CMK (cell line): Measurements from ENCODE around the gene FBXW12.

ENCODE experiments used
- DNase-seq: peaks from one replicate; pipeline ENCODE4 v3.0.0-alpha.2; 2010; ENCODE audit warnings: low read depth

The FBXW12 gene

GRCh38 chr3:48407542-48408099, 35.6 kb downstream of the FBXW12 start:
- no peak for DNase-seq

GRCh38 chr3:48408823-48409281, 36.8 kb downstream of the FBXW12 start:
- no peak for DNase-seq

DNA sequence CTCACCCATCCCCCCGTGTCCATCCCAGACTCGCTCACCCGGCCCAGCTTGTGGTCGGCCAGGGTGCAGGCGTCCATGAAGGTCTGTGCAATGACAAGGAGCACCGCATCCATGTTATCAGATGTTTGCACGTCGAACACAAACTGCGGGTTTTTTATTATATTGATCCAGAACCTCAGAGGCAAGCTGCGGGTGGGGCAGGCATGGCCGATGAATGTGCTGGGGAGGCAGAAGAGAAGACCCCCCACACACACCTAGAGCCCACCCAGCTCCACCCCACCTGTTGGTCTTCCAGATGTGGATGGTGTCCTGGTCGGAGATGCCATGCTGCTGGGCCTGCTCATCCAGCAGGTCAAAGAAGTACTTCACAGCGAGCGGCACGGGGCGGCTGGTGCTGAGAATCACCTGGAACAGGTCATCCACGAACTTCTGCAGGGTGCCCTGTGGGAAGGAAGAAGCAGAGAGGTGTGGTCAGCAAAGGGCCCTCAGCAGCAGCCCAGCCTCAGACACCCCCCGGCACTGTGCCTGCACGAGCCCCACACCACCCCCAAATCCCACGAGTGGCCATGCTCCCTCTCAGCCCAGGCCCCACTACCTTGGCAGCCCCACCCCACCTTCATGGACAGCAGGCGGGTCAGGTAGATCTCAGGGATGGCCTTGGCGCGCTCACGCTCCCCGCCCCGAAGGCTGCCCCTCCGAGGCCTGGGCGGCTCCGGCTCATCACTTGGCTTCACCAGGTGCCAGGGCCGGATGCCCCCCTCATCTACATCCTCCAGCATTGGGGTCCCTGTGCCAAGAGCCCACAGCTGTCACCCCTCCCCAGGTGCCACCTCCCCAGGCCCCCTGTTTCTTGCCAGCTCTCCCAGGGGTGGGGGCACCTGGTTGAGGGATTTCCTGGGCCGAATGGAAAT, 37.5 kb downstream of the FBXW12 start:
- no peak for DNase-seq

GRCh38 chr3:48410205-48411040, 38.4 kb downstream of the FBXW12 start:
- DNase-seq: no peak

GRCh38 chr3:48411041-48411588, 39.1 kb downstream of the FBXW12 start:
- DNase-seq: no peak

DNA sequence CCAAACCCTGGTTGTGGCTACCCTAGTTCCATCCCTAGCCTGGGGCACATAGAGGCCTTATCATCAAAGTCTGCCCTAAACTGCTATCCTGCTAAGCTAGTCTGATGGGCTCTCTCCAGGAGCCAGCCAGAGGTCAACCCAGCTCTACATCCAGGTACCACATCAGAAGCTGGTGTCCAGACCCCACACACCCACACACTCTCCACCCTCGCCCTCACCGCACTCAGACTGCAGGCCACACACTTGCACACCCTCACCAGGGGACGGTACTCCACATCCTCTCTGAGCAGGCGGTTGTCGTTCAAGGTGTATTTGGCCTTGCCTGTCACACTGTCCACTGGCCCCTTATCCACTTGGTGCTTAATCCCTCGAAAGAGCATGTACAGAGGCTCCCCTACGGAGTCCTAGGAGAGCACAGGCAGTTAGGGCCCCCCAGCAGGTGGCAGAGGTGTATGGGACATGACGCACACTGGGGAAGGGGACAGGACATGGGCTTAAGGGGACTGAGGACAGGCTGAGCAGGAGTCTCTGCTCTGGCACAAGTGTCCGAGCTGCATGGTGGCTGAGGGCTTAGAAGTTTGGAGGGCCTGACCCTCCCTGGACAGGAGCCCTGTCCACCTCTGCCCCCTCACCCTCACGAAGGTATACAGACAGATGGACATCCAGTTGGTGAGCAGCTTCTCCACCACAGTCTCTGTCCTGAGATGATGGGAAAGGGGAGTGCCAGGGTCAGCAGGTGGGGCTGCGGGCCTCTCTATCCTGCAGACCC, 39.8 kb downstream of the FBXW12 start:
- no peak for DNase-seq

GRCh38 chr3:48412375-48413001, 40.5 kb downstream of the FBXW12 start:
- DNase-seq: no peak

GRCh38 chr3:48413086-48413485, 41.1 kb downstream of the FBXW12 start:
- no peak for DNase-seq

DNA sequence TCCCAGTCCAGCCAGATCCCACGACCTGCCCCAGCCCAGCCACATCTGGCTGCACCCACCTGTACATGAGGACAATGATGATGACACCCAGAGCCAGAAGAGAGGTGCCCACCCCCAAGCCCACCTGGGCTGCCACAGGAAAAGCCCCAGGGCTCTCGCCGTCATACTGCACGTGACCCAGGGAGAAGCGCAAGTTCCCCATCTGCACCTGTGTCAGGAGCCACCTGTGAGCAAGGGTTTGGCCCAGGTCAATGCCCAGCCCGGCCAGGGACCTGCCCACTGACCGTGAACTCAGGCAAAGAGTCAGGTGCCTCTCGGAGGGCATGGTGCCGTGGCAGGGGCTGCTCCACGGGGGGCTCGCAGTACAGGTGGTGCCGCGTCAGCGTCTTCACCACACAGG, 41.6 kb downstream of the FBXW12 start:
- no peak for DNase-seq

DNA sequence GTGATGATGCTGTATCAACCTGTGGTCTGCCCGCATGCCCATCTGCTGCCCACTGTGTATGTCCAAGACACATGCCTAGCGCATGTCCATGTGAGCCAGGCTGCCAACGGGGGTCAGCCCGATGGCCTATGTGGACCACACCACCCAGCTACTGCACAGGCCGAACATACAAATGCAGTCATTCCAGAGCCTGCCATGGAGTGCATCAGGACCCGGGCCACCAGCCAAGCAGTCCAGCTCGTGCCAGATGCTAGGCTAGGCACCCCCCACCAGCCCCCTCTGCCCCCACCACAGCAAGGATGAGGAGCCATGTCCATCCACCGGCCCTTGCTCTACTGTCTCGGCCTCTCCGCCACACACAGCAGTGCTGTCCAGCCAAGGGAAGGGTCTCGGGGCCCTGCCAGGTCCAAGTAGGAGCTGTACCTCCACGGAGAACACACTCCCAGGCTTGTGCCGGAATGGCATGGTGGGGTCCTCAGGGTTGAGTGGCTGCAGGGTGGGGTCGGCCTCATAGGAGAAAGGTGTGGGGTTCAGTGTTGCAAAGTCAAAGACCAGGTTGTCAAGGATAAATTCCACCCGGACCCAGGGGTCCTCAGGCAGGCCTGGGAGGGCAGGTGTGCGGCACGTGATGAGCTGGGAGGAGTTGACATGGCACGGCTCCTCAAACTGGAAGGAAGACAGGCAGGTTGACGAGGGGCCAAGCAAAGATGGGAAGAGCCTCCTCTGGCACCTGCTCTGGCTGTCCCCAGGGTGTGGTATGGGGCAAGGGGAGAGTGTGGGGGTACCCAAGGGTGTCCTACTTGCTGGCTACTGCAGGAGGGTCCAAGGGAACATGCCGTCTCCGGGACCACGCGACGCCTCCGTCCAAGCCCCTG, 42.6 kb downstream of the FBXW12 start:
- DNase-seq: no peak

GRCh38 chr3:48415251-48415953, 43.4 kb downstream of the FBXW12 start:
- no peak for DNase-seq

DNA sequence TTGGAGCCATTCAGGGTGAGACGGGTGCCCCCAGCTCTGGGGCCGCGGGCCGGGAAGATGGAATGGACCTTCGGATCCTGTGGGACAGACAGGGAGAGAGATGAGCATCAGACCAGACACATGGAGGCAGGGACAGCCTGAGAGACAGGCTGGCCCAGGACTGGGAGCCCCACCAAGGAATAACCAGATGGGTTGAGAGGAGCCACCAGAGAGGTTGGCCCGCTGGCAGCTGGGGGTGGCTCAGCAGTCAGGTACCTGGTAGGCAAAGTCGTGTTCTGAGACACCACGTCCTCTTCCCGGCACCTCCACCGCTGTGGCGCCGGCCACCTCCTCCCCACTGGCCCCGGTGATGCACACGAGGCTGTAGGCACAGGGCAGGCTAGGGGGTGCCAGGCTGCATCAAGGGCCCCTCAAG, 44.1 kb downstream of the FBXW12 start:
- no peak for DNase-seq

DNA sequence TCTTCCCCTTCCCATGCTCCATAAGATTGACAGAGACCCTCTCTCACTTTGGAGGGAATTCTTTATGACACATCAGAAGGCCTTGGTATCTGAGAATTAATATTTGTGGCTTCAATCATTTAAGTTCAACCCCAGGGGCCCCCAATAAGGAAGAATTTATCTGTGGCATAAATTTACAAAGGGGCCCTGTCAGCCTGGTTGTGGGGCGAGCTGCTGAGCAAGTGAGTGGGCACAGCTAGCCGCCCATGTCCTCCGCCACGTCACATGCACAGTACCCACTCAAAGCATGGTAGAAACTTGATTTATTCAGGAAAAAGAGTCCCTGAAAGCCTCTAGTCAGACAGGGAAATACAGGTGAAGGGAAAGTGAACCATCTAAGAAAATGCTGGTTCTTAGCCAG, 44.5 kb downstream of the FBXW12 start:
- no peak for DNase-seq

DNA sequence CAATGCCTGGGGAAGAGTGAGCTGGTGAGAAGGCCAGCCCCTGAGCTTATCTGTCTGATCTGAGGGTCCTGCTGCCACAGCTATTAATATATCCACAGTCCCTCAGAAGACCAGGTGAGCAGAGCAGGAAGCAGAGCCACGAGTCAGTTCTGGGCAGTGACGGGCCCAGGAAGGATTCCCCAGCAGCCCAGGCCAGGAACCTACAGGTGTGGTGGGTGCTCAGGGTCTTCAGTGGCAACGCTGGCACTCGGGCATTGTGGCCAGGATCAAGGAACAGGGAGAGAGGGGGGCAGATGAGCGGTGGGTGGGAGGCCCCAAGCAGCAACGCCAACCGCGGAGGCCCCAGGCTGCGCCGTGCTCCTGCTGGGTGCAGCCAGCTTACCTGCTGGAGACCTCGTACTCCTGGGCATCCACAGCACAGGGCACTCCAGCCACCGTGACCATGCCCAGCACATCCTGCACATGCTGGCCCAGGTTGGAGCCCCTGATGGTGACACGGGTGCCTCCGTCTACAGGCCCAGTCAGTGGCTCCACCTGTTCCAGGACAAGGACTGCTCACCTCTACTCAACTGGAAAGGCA, 45.6 kb downstream of the FBXW12 start:
- no peak for DNase-seq

- DNase-seq: no peak
Measured at GRCh38 chr3:48418140-48418539, 46.1 kb downstream of the FBXW12 start.

DNA sequence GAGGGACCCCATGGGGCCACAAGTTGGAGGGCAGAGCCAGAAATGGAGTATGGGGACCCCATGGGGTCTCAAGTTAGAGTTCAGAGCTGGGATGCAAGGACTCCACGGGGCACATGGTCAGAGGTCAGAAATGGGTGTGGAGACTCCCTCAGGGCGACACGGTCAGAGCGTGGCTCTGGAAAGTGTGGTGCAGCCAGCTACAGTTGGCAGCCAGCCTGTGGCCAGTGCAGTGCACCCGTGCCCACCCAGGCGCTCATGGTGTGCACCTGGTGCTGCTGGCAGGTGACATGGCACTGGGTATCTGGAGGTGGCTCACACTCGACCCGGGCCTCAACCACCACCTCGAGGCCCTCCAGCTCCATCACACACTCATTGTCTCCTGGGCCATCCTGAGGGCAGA, 46.6 kb downstream of the FBXW12 start:
- no peak for DNase-seq

GRCh38 chr3:48419149-48419548, 47.1 kb downstream of the FBXW12 start:
- DNase-seq: no peak

- no peak for DNase-seq
Measured at GRCh38 chr3:48419597-48419996, 47.6 kb downstream of the FBXW12 start.

GRCh38 chr3:48420561-48420960, 48.5 kb downstream of the FBXW12 start:
- DNase-seq: no peak
